GM12878 (cell line): Measurements from ENCODE around the gene EVX1.

ENCODE experiments used
- CEBPZ ChIP-seq: fragments of 150-350 bp; IDR thresholded peaks from 2 replicates; pipeline ENCODE4 v1.6.1; 2016; ENCODE audit warnings: low read depth, low read length
- CTCF ChIP-seq, 3 experiments: IDR thresholded peaks in 2 of 3; conservative IDR thresholded peaks in 1 of 3; 2 replicates each; pipeline ENCODE4 v1.5.1; 2011; ENCODE audit warnings: low read depth in 3 of 3, low read length in 3 of 3, mild to moderate bottlenecking in 3 of 3, control low read depth in 2 of 3, moderate library complexity in 2 of 3, inconsistent platforms in 1 of 3, mixed read lengths in 1 of 3; ENCODE audit not compliant: control insufficient read depth in 2 of 3, insufficient read depth in 1 of 3; ENCODE audit errors: extremely low read depth in 1 of 3
- EED ChIP-seq: sonication (generic); IDR thresholded peaks from 2 replicates; pipeline ENCODE4 v1.6.1; 2016; ENCODE audit warnings: antibody characterized with exemption, low read depth
- ESRRA ChIP-seq: IDR thresholded peaks from 2 replicates; pipeline ENCODE4 v1.6.1; 2012; ENCODE audit warnings: mild to moderate bottlenecking, low read length, improper control_type of control experiment
- ETV6 ChIP-seq, 2 experiments: fragments of 450-650 bp in 1 of 2; IDR thresholded peaks in 1 of 2; conservative IDR thresholded peaks in 1 of 2; 2 replicates each; pipeline ENCODE4 v1.6.1; 2014; ENCODE audit warnings: antibody characterized with exemption in 1 of 2, borderline replicate concordance in 1 of 2, low read depth in 1 of 2, mild to moderate bottlenecking in 1 of 2, moderate library complexity in 1 of 2
- FOXK2 ChIP-seq: fragments of 450-650 bp; IDR thresholded peaks from 2 replicates; pipeline ENCODE4 v1.6.1; 2017; ENCODE audit warnings: mild to moderate bottlenecking, moderate library complexity
- IKZF1 ChIP-seq: fragments of 450-650 bp; conservative IDR thresholded peaks from 2 replicates; pipeline ENCODE4 v1.6.1; 2017; ENCODE audit warnings: antibody characterized with exemption, mild to moderate bottlenecking
- JUND ChIP-seq: IDR thresholded peaks from 2 replicates; pipeline ENCODE4 v1.6.1; 2012; ENCODE audit warnings: low read depth, mild to moderate bottlenecking, low read length, improper control_type of control experiment, moderate library complexity
- MXI1 ChIP-seq: fragments of 150-350 bp; IDR thresholded peaks from 2 replicates; pipeline ENCODE4 v1.6.1; 2011; ENCODE audit warnings: low read depth, mild to moderate bottlenecking, inconsistent platforms, low read length, improper control_type of control experiment
- POLR2A ChIP-seq: IDR thresholded peaks from 2 replicates; pipeline ENCODE4 v1.6.1; 2011; ENCODE audit warnings: low read depth, mild to moderate bottlenecking, low read length
- SIN3A ChIP-seq: IDR thresholded peaks from 2 replicates; pipeline ENCODE4 v1.6.1; 2012; ENCODE audit warnings: low read depth, low read length, improper control_type of control experiment
- STAT1 ChIP-seq: fragments of 450-650 bp; conservative IDR thresholded peaks from 2 replicates; pipeline ENCODE4 v1.6.1; 2014; ENCODE audit warnings: antibody characterized with exemption, mild to moderate bottlenecking
- ZBTB33 ChIP-seq: fragments of 450-650 bp; IDR thresholded peaks from 2 replicates; pipeline ENCODE4 v1.6.1; 2017; ENCODE audit warnings: mild to moderate bottlenecking
- ZNF384 ChIP-seq: IDR thresholded peaks from 2 replicates; pipeline ENCODE4 v1.6.1; 2012; ENCODE audit warnings: low read depth, mild to moderate bottlenecking, low read length, improper control_type of control experiment, borderline replicate concordance

- no peak for TF ChIP-seq POLR2A
- TF ChIP-seq SIN3A: no peak
- no peak for TF ChIP-seq STAT1
- no peak for TF ChIP-seq IKZF1
- no peak for TF ChIP-seq FOXK2
- TF ChIP-seq CTCF (IDR thresholded peaks at IDR 0.05 in 2 of 3, conservative IDR thresholded peaks at IDR 0.05 in 1 of 3; ENCODE audit: control insufficient read depth in 2 of 3, extremely low read depth in 1 of 3, insufficient read depth in 1 of 3, low read depth in 3 of 3, low read length in 3 of 3): no peak
- TF ChIP-seq EED: no peak
- TF ChIP-seq MXI1: no peak
- no peak for TF ChIP-seq ESRRA
- no peak for TF ChIP-seq ZNF384
- TF ChIP-seq ETV6 (conservative IDR thresholded peaks at IDR 0.05 in 1 of 2, IDR thresholded peaks at IDR 0.05 in 1 of 2; ENCODE audit: borderline replicate concordance in 1 of 2, low read depth in 1 of 2): no peak
- no peak for TF ChIP-seq CEBPZ
- no peak for TF ChIP-seq ZBTB33
- no peak for TF ChIP-seq JUND
Measured at GRCh38 chr7:27211764-27212204, 30.8 kb upstream of the EVX1 start.
